ENCODE results near the gene SCARF2. TPM values are rescaled to one million over a fixed set of nuclear protein-coding genes. Genes with fewer than 3 reads are reported as not detected.

SCARF2 gene
- total RNA-seq, 6 experiments from 2014 or later = 65.1 to 92.3 (median 68.9) TPM

DNA sequence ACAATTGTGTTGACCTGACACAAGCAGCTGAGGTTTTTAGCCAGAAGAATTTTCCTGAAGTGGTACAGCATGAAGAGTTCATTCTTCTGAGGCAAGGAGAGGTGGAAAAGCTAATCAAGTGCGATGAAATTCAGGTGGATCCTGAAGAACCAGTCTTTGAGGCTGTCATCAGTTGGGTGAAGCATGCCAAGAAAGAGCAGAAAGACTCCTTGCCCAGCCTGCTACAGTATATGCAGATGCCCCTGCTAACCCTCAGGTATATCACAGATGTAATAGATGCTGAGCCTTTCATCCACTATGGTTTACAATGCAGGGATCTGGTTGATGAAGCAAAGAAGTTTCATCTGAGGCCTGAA is 12.9 kb upstream of the SCARF2 start:
- no peak for DNase-seq
- Mint-ChIP-seq H3K36me3 (ENCODE audit: low read depth) (peaks cover 25% of the 10 kb centered on the region), H3K27me3 (ENCODE audit: insufficient read depth) (peaks cover 1% of the 10 kb centered on the region; the same call in 1 of the 2 replicates), H3K4me1 (ENCODE audit: low read depth) (peaks cover 9% of the 10 kb centered on the region), H3K4me3 (no peak overlapping the region), H3K27ac (no peak overlapping the region), H3K9me3 (no peaks in the 10 kb centered on the region)
- no peak for TF ChIP-seq CTCF (IDR thresholded peaks at IDR 0.05)

DNA sequence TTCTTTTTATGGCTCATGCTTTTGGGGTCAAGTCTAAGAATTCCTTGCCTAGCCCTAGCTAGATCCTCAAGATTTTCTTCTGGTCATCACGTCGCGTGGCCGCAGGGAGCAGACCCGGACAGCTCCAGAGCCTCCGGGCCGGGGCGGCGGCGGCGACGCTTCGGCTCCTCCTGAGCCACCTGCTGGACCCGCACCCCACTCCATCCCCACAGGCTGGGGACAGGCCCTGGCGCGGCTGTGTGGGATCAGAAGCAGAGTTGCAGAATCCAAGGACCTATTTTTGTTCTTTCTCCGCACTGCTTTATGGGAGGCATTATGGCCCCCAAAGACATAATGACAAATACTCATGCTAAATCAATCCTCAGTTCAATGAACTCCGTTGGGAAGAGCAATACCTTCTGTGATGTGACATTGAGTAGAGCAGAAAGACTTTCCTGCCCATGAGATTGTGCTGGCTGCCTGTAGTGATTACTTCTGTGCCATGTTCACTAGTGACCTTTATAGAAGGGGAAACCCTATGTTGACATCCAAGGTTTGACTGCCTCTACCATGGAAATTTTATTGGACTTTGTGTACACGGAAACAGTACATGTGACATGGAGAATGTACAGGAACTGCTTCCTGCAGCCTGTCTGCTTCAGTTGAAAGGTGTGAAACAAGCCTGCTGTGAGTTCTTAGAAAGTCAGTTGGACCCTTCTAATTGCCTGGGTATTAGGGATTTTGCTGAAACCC is 12.4 kb upstream of the SCARF2 start:
- DNase-seq = no peak
- no peak overlapping the region for H3K27ac Mint-ChIP-seq
- H3K4me3 Mint-ChIP-seq = no peak overlapping the region
- H3K27me3 Mint-ChIP-seq (ENCODE audit: insufficient read depth) = peaks cover 1% of the 10 kb centered on the region; the same call in 1 of the 2 replicates
- H3K4me1 Mint-ChIP-seq (ENCODE audit: low read depth) = peaks cover 5% of the 10 kb centered on the region; the same call in 1 of the 2 replicates
- H3K9me3 Mint-ChIP-seq = no peaks in the 10 kb centered on the region
- no peak for TF ChIP-seq CTCF (IDR thresholded peaks at IDR 0.05)
- peaks cover 24% of the 10 kb centered on the region for H3K36me3 Mint-ChIP-seq (ENCODE audit: low read depth)

DNA sequence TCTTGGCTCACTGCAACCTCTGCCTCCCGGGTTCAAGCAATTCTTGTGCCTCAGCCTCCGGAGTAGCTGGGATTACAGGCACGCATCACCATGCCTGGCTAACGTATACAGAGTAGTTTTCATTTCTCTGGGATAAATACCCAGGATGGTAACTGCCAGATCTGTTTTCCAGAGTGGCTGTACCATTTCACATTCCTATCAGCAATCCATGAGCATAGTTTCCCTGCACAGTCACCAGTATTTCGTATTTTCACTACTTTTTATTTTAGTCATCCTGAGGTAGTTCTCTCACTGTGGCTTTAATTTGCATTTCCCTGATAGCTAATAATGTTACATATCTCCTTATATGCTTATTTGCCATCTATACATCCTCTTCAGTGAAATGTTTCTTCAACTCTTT is 11.0 kb upstream of the SCARF2 start:
- peaks cover 5% of the 10 kb centered on the region; the same call in 1 of the 2 replicates for H3K4me1 Mint-ChIP-seq (ENCODE audit: low read depth)
- no peak overlapping the region for H3K27ac Mint-ChIP-seq
- no peaks in the 10 kb centered on the region for H3K9me3 Mint-ChIP-seq
- DNase-seq = no peak
- no peak overlapping the region for H3K4me3 Mint-ChIP-seq
- H3K36me3 Mint-ChIP-seq (ENCODE audit: low read depth) = peaks cover 24% of the 10 kb centered on the region
- H3K27me3 Mint-ChIP-seq (ENCODE audit: insufficient read depth) = no peaks in the 10 kb centered on the region
- TF ChIP-seq CTCF (IDR thresholded peaks at IDR 0.05) = no peak

- H3K9me3 Mint-ChIP-seq = no peaks in the 10 kb centered on the region
- no peak overlapping the region for H3K27ac Mint-ChIP-seq
- H3K4me1 Mint-ChIP-seq (ENCODE audit: low read depth) = peaks cover 13% of the 10 kb centered on the region
- no peak for TF ChIP-seq CTCF (IDR thresholded peaks at IDR 0.05)
- no peaks in the 10 kb centered on the region for H3K27me3 Mint-ChIP-seq (ENCODE audit: insufficient read depth)
- peaks cover 22% of the 10 kb centered on the region for H3K36me3 Mint-ChIP-seq (ENCODE audit: low read depth)
- DNase-seq = no peak
- H3K4me3 Mint-ChIP-seq = no peak overlapping the region
Measured at GRCh38 chr22:20446383-20446970, 8.9 kb upstream of the SCARF2 start.

GRCh38 chr22:20444325-20444724 is 6.7 kb upstream of the SCARF2 start:
- no peak for DNase-seq
- Mint-ChIP-seq H3K4me3 (no peak overlapping the region), H3K4me1 (ENCODE audit: low read depth) (peaks cover 18% of the 10 kb centered on the region), H3K27ac (no peak overlapping the region), H3K36me3 (ENCODE audit: low read depth) (peaks cover 7% of the 10 kb centered on the region; the same call in 1 of the 2 replicates), H3K27me3 (ENCODE audit: insufficient read depth) (no peaks in the 10 kb centered on the region), H3K9me3 (no peaks in the 10 kb centered on the region)
- TF ChIP-seq CTCF (IDR thresholded peaks at IDR 0.05) = no peak
